Measurements from ENCODE around the gene LTBP3.

GRCh38 chr11:65526744-65527143, 31.4 kb downstream of the LTBP3 start:
- no peak for TF ChIP-seq POLR2AphosphoS5 (IDR thresholded peaks at IDR 0.05)
- TF ChIP-seq, protein P1, sequence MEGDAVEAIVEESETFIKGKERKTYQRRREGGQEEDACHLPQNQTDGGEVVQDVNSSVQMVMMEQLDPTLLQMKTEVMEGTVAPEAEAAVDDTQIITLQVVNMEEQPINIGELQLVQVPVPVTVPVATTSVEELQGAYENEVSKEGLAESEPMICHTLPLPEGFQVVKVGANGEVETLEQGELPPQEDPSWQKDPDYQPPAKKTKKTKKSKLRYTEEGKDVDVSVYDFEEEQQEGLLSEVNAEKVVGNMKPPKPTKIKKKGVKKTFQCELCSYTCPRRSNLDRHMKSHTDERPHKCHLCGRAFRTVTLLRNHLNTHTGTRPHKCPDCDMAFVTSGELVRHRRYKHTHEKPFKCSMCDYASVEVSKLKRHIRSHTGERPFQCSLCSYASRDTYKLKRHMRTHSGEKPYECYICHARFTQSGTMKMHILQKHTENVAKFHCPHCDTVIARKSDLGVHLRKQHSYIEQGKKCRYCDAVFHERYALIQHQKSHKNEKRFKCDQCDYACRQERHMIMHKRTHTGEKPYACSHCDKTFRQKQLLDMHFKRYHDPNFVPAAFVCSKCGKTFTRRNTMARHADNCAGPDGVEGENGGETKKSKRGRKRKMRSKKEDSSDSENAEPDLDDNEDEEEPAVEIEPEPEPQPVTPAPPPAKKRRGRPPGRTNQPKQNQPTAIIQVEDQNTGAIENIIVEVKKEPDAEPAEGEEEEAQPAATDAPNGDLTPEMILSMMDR (IDR thresholded peaks at IDR 0.05), result no peak

Measured in transverse colon (tissue), 4 donors.